SIG-M5 treated with dmso at 0.1 percent for 504 hours (cell line): ENCODE measurements around the gene FYB2.

Source experiments
- DNase-seq: peaks from one replicate; lab custom pipeline; 2025; ENCODE audit not compliant: unreplicated experiment; lab: John Stamatoyannopoulos, UW

Gene FYB2

GRCh38 chr1:56834137-56834900 is 15.1 kb upstream of the FYB2 start:
- no peak for DNase-seq

GRCh38 chr1:56833088-56833487 is 13.9 kb upstream of the FYB2 start:
- no peak for DNase-seq

GRCh38 chr1:56831871-56832693 is 12.9 kb upstream of the FYB2 start:
- peak; percentile 34 for DNase-seq

GRCh38 chr1:56830052-56830451 is 10.8 kb upstream of the FYB2 start:
- DNase-seq, result no peak

GRCh38 chr1:56827711-56828110 is 8.5 kb upstream of the FYB2 start:
- no peak for DNase-seq

GRCh38 chr1:56825436-56825835 is 6.2 kb upstream of the FYB2 start:
- DNase-seq, result no peak

GRCh38 chr1:56824938-56825337 is 5.7 kb upstream of the FYB2 start:
- DNase-seq, result no peak

GRCh38 chr1:56824271-56824670 is 5.1 kb upstream of the FYB2 start:
- no peak for DNase-seq

- no peak for DNase-seq
Measured at GRCh38 chr1:56821462-56821797, 2.2 kb upstream of the FYB2 start.

- DNase-seq, result peak; percentile 39
Measured at GRCh38 chr1:56820755-56821461, 1.7 kb upstream of the FYB2 start.

- DNase-seq, result no peak
Measured at GRCh38 chr1:56817716-56818463, 1.3 kb downstream of the FYB2 start.

GRCh38 chr1:56816909-56817308 is 2.3 kb downstream of the FYB2 start:
- DNase-seq, result no peak

GRCh38 chr1:56816264-56816663 is 2.9 kb downstream of the FYB2 start:
- DNase-seq, result no peak

GRCh38 chr1:56814205-56814604 is 5.0 kb downstream of the FYB2 start:
- no peak for DNase-seq

GRCh38 chr1:56811331-56811730 is 7.9 kb downstream of the FYB2 start:
- no peak for DNase-seq

- no peak for DNase-seq
Measured at GRCh38 chr1:56808410-56808809, 10.8 kb downstream of the FYB2 start.

- no peak for DNase-seq
Measured at GRCh38 chr1:56806804-56807203, 12.4 kb downstream of the FYB2 start.

- peak; percentile 3 for DNase-seq
Measured at GRCh38 chr1:56803561-56804156, 15.5 kb downstream of the FYB2 start.

GRCh38 chr1:56799605-56800400 is 19.4 kb downstream of the FYB2 start:
- DNase-seq, result no peak

GRCh38 chr1:56798053-56798471 is 21.1 kb downstream of the FYB2 start:
- DNase-seq, result no peak
